T-helper 17 cell (primary cell): ENCODE measurements around the gene SHROOM3. TPM values are rescaled to one million over a fixed set of nuclear protein-coding genes. Genes with fewer than 3 reads are reported as not detected.

Source experiments
- ATAC-seq: fragments of 150-1000 bp; cut with Tn5 transposase; 2 replicates; pipeline ENCODE4 v1.10.0; 2021; ENCODE audit warnings: mild to moderate bottlenecking, moderate library complexity
- DNase-seq, 3 donors: peaks; one replicate each; pipeline versions ENCODE4 v3.0.0 to v3.0.0-alpha.2; 2020 to 2021
- H3K9me3 ChIP-seq: one replicate; pipeline ENCODE4 v1.7.0; 2013; ENCODE audit warnings: low read length, mild to moderate bottlenecking; ENCODE audit not compliant: control insufficient read depth, poor library complexity, severe bottlenecking
- H3K27ac Mint-ChIP-seq: one replicate; pipeline ENCODE4 v1.8.0; 2022; ENCODE audit warnings: mild to moderate bottlenecking, moderate library complexity, mixed read lengths
- H3K27me3 Mint-ChIP-seq: one replicate; pipeline ENCODE4 v1.8.0; 2022; ENCODE audit warnings: mixed read lengths
- H3K36me3 Mint-ChIP-seq: one replicate; pipeline ENCODE4 v1.8.0; 2022; ENCODE audit warnings: low read depth, mixed read lengths
- H3K4me1 Mint-ChIP-seq: one replicate; pipeline ENCODE4 v1.8.0; 2022; ENCODE audit warnings: mild to moderate bottlenecking, mixed read lengths
- H3K4me3 Mint-ChIP-seq: one replicate; pipeline ENCODE4 v1.8.0; 2022; ENCODE audit warnings: mild to moderate bottlenecking, moderate library complexity, mixed read lengths
- total RNA-seq, 4 donors: library from RNA in 2 of 4; stranded (reverse) in 2 of 4; gene quantifications; one replicate each; pipeline ENCODE4 v1.2.3 and lab custom pipeline; 2022 to 2026

Gene SHROOM3
- total RNA-seq, 2 donors from 2014 or later, result not detected

GRCh38 chr4:76543378-76543777 is 108.3 kb downstream of the SHROOM3 start:
- ATAC-seq (no peak), DNase-seq (no peak)
- H3K4me1 Mint-ChIP-seq, result peaks cover 7% of the 10 kb centered on the region
- H3K36me3 Mint-ChIP-seq, result no peaks in the 10 kb centered on the region
- no peak overlapping the region for H3K4me3 Mint-ChIP-seq
- H3K27me3 Mint-ChIP-seq, result peaks cover 15% of the 10 kb centered on the region
- H3K9me3 ChIP-seq, result no peaks in the 10 kb centered on the region
- no peak overlapping the region for H3K27ac Mint-ChIP-seq

GRCh38 chr4:76544725-76545124 is 109.7 kb downstream of the SHROOM3 start:
- DNase-seq (no peak), ATAC-seq (no peak)
- no peaks in the 10 kb centered on the region for H3K36me3 Mint-ChIP-seq
- no peaks in the 10 kb centered on the region for H3K9me3 ChIP-seq
- H3K4me3 Mint-ChIP-seq, result no peak overlapping the region
- H3K27me3 Mint-ChIP-seq, result peaks cover 15% of the 10 kb centered on the region
- no peak overlapping the region for H3K27ac Mint-ChIP-seq
- H3K4me1 Mint-ChIP-seq, result peaks cover 7% of the 10 kb centered on the region

GRCh38 chr4:76545226-76545884 is 110.3 kb downstream of the SHROOM3 start:
- peak overlapping the region; percentile 1 for H3K27ac Mint-ChIP-seq
- ATAC-seq, result peak; percentile 45
- no peak overlapping the region for H3K4me3 Mint-ChIP-seq

GRCh38 chr4:76546327-76546726 is 111.3 kb downstream of the SHROOM3 start:
- H3K4me1 Mint-ChIP-seq, result peaks cover 7% of the 10 kb centered on the region
- H3K36me3 Mint-ChIP-seq, result no peaks in the 10 kb centered on the region
- peaks cover 8% of the 10 kb centered on the region for H3K27me3 Mint-ChIP-seq
- no peak overlapping the region for H3K27ac Mint-ChIP-seq
- no peaks in the 10 kb centered on the region for H3K9me3 ChIP-seq
- no peak overlapping the region for H3K4me3 Mint-ChIP-seq
- DNase-seq (no peak), ATAC-seq (no peak)

More at GRCh38 chr4:76545226-76545884, 110.3 kb downstream of the SHROOM3 start:
- H3K9me3 ChIP-seq, result no peaks in the 10 kb centered on the region
- Mint-ChIP-seq H3K4me1 (peaks cover 7% of the 10 kb centered on the region), H3K27me3 (peaks cover 10% of the 10 kb centered on the region), H3K36me3 (no peaks in the 10 kb centered on the region)
- DNase-seq, result no peak

- Mint-ChIP-seq H3K4me3 (no peak overlapping the region), H3K27me3 (peaks cover 8% of the 10 kb centered on the region), H3K27ac (no peak overlapping the region), H3K36me3 (no peaks in the 10 kb centered on the region), H3K4me1 (peaks cover 7% of the 10 kb centered on the region)
- no peaks in the 10 kb centered on the region for H3K9me3 ChIP-seq
- ATAC-seq (no peak), DNase-seq (no peak)
Measured at GRCh38 chr4:76546759-76547742, 112.0 kb downstream of the SHROOM3 start.

GRCh38 chr4:76548704-76549103 is 113.7 kb downstream of the SHROOM3 start:
- ATAC-seq (no peak), DNase-seq (no peak)
- H3K27ac Mint-ChIP-seq, result no peak overlapping the region
- no peaks in the 10 kb centered on the region for H3K9me3 ChIP-seq
- no peak overlapping the region for H3K4me3 Mint-ChIP-seq
- peaks cover 8% of the 10 kb centered on the region for H3K27me3 Mint-ChIP-seq
- no peaks in the 10 kb centered on the region for H3K36me3 Mint-ChIP-seq
- peaks cover 7% of the 10 kb centered on the region for H3K4me1 Mint-ChIP-seq

- DNase-seq (no peak), ATAC-seq (no peak)
- no peaks in the 10 kb centered on the region for H3K36me3 Mint-ChIP-seq
- no peaks in the 10 kb centered on the region for H3K9me3 ChIP-seq
- H3K4me1 Mint-ChIP-seq, result peaks cover 7% of the 10 kb centered on the region
- H3K4me3 Mint-ChIP-seq, result no peak overlapping the region
- no peak overlapping the region for H3K27ac Mint-ChIP-seq
- peaks cover 8% of the 10 kb centered on the region for H3K27me3 Mint-ChIP-seq
Measured at GRCh38 chr4:76549765-76550164, 114.7 kb downstream of the SHROOM3 start.

GRCh38 chr4:76550966-76551780 is 116.1 kb downstream of the SHROOM3 start:
- no peak overlapping the region for H3K27ac Mint-ChIP-seq

GRCh38 chr4:76554630-76555029 is 119.6 kb downstream of the SHROOM3 start:
- H3K27me3 Mint-ChIP-seq, result peaks cover 23% of the 10 kb centered on the region
- ATAC-seq, result no peak

More at GRCh38 chr4:76550966-76551780, 116.1 kb downstream of the SHROOM3 start:
- Mint-ChIP-seq H3K4me1 (no peaks in the 10 kb centered on the region), H3K4me3 (no peak overlapping the region), H3K36me3 (no peaks in the 10 kb centered on the region), H3K27me3 (peaks cover 13% of the 10 kb centered on the region)
- no peak for ATAC-seq
- no peaks in the 10 kb centered on the region for H3K9me3 ChIP-seq
- DNase-seq, result no peak

GRCh38 chr4:76556452-76556851 is 121.4 kb downstream of the SHROOM3 start:
- H3K27ac Mint-ChIP-seq, result no peak overlapping the region

More at GRCh38 chr4:76554630-76555029, 119.6 kb downstream of the SHROOM3 start:
- Mint-ChIP-seq H3K27ac (no peak overlapping the region), H3K36me3 (no peaks in the 10 kb centered on the region), H3K4me3 (no peak overlapping the region), H3K4me1 (no peaks in the 10 kb centered on the region)
- DNase-seq, result no peak
- no peaks in the 10 kb centered on the region for H3K9me3 ChIP-seq

GRCh38 chr4:76558396-76559235 is 123.6 kb downstream of the SHROOM3 start:
- no peak for ATAC-seq
- DNase-seq, result no peak
- no peak overlapping the region for H3K4me3 Mint-ChIP-seq
- H3K36me3 Mint-ChIP-seq, result no peaks in the 10 kb centered on the region
- H3K9me3 ChIP-seq, result no peaks in the 10 kb centered on the region
- H3K27ac Mint-ChIP-seq, result no peak overlapping the region
- H3K27me3 Mint-ChIP-seq, result peaks cover 29% of the 10 kb centered on the region
- H3K4me1 Mint-ChIP-seq, result no peaks in the 10 kb centered on the region

More at GRCh38 chr4:76556452-76556851, 121.4 kb downstream of the SHROOM3 start:
- Mint-ChIP-seq H3K27me3 (peaks cover 29% of the 10 kb centered on the region), H3K4me3 (no peak overlapping the region), H3K36me3 (no peaks in the 10 kb centered on the region), H3K4me1 (no peaks in the 10 kb centered on the region)
- no peaks in the 10 kb centered on the region for H3K9me3 ChIP-seq
- ATAC-seq (no peak), DNase-seq (no peak)
